Gastroesophageal sphincter (tissue), 4 donors: ENCODE measurements around the gene ZFYVE27. TPM values are rescaled to one million over a fixed set of nuclear protein-coding genes. Genes with fewer than 3 reads are reported as not detected.
"Not testable (repeated sequence)": the region's sequence is repeated elsewhere in the genome, so short reads cannot be mapped to it uniquely, and the experiment has no call there.

Experiments
- ATAC-seq: fragments of 150-250 bp; one replicate; pipeline ENCODE4 v1.9.1; 2016; ENCODE audit warnings: mild to moderate bottlenecking, moderate library complexity
- H3K27ac ChIP-seq, 4 donors: fragments of 200-600 bp; sonication (generic) in 3 of 4; 1 replicate in 3 of 4; 2 replicates in 1 of 4; pipeline ENCODE4 v1.5.1; 2016 to 2019
- H3K27me3 ChIP-seq: fragments of 200-600 bp; sonication (generic); one replicate; pipeline ENCODE4 v1.5.1; 2019
- H3K36me3 ChIP-seq, 2 donors: fragments of 200-600 bp; sonication (generic); one replicate each; pipeline ENCODE4 v1.5.1; 2019; ENCODE audit warnings: control low read depth in 1 of 2
- H3K4me1 ChIP-seq, 3 donors: fragments of 200-600 bp; sonication (generic); 1 replicate in 2 of 3; 2 replicates in 1 of 3; pipeline ENCODE4 v1.5.1; 2016 to 2019; ENCODE audit warnings: control low read depth in 2 of 3
- H3K4me3 ChIP-seq, 2 donors: fragments of 200-600 bp; sonication (generic); one replicate each; pipeline ENCODE4 v1.5.1; 2019; ENCODE audit warnings: mild to moderate bottlenecking in 1 of 2, moderate library complexity in 1 of 2
- H3K9me3 ChIP-seq, 3 donors: fragments of 200-600 bp; sonication (generic); one replicate each; pipeline ENCODE4 v1.5.1; 2017 to 2019; ENCODE audit warnings: control low read depth in 2 of 3
- EP300 ChIP-seq: sonication (generic); formaldehyde crosslinking; IDR thresholded peaks from one replicate; pipeline ENCODE4 v1.6.1; 2017; ENCODE audit warnings: antibody characterized with exemption, mild to moderate bottlenecking
- POLR2A ChIP-seq, 2 donors: fragments of 450-650 bp; IDR thresholded peaks; one replicate each; pipeline ENCODE4 v1.6.1; 2017; ENCODE audit warnings: antibody characterized with exemption in 2 of 2, mild to moderate bottlenecking in 2 of 2, moderate library complexity in 1 of 2
- POLR2AphosphoS5 ChIP-seq: sonication (generic); formaldehyde crosslinking; IDR thresholded peaks from one replicate; pipeline ENCODE4 v1.6.1; 2017; ENCODE audit warnings: antibody characterized with exemption
- WGBS, 2 donors: methylation state at CpG; one replicate each; pipeline ENCODE4 v1.1.5; 2018; ENCODE audit warnings: low coverage in 1 of 2; 5-methylcytosine and 5-hydroxymethylcytosine counted together
- total RNA-seq, 4 donors: library from RNA; depleted of rRNA; stranded (reverse); fragments of >200 nt; gene quantifications; one replicate each; pipeline ENCODE4 v1.1.0, GENCODE V29; 2016
- TF ChIP-seq, protein P1 (sequence below), 4 experiments: fragments of 200-600 bp in 2 of 4; fragments of 450-650 bp in 2 of 4; sonication (generic) in 1 of 4; IDR thresholded peaks; one replicate each; pipeline ENCODE4 v1.5.1; 2017 to 2019; ENCODE audit warnings: antibody characterized with exemption in 4 of 4, mild to moderate bottlenecking in 2 of 4, moderate library complexity in 2 of 4

ZFYVE27 gene, protein sequence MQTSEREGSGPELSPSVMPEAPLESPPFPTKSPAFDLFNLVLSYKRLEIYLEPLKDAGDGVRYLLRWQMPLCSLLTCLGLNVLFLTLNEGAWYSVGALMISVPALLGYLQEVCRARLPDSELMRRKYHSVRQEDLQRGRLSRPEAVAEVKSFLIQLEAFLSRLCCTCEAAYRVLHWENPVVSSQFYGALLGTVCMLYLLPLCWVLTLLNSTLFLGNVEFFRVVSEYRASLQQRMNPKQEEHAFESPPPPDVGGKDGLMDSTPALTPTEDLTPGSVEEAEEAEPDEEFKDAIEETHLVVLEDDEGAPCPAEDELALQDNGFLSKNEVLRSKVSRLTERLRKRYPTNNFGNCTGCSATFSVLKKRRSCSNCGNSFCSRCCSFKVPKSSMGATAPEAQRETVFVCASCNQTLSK
- total RNA-seq, result 10 to 100 TPM in 3 of 4 donors, 1 to 10 TPM in 1; 6.7 to 24.2 (median 19.2) TPM

DNA sequence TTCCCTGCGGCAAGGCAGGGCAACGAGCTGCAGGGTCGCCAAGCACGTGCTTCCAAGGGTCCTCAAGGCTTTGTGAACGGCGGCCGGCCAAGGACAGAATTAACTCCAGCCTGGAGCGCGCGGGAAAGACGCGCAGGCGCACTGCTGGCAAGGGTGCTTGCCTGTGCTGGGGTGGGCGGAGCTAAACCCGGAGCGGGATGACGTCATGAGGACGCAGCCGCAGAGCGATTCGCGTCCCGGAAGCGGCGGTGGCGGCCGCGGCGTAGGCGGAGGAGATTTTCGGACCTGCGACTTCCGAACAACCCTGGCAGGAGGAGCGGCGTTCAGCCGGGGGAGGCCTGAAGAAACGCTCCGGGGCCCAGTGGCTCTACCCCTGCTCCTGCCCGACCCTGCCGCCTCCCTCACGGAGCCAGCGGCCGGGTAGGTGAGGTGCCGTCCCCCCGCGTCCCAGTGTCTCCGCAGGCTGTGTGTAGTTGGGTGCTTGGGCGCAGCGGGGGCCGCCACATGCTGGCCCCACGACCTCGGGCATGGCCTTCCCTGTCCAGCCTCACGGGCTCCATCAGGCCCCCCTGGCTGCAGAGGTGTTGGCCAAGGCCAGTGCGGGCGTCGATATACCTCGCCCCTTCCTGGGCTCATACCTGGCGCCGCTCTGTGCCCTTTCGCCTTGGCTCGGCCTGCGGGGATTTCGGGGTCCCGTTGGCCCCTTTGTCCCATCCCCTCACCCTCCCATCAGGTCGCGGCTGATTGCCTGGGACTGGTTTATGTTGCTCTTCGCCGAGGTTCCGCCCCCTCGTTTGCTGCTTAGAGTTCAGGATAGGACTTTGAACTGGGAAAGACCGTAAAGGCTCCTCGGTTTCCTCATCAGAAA lies at the start of gene ZFYVE27:
Gene ZFYVE27, plus strand, starts transcription at position 227 of the 868 bp plus-strand sequence. CDS start 1,350 bp downstream, outside the sequence.
- WGBS, 2 donors, result 0% methylated on average over 3 of the region's 72 CpGs; no CpG with 5 or more reads in 1 of the 2 donors
- H3K9me3 ChIP-seq, result no peaks in the 10 kb centered on the region
- TF ChIP-seq POLR2A (IDR thresholded peaks at IDR 0.05), result peak; percentile 97 to 98
- peak; percentile 99 for TF ChIP-seq POLR2AphosphoS5
- TF ChIP-seq, protein P1, sequence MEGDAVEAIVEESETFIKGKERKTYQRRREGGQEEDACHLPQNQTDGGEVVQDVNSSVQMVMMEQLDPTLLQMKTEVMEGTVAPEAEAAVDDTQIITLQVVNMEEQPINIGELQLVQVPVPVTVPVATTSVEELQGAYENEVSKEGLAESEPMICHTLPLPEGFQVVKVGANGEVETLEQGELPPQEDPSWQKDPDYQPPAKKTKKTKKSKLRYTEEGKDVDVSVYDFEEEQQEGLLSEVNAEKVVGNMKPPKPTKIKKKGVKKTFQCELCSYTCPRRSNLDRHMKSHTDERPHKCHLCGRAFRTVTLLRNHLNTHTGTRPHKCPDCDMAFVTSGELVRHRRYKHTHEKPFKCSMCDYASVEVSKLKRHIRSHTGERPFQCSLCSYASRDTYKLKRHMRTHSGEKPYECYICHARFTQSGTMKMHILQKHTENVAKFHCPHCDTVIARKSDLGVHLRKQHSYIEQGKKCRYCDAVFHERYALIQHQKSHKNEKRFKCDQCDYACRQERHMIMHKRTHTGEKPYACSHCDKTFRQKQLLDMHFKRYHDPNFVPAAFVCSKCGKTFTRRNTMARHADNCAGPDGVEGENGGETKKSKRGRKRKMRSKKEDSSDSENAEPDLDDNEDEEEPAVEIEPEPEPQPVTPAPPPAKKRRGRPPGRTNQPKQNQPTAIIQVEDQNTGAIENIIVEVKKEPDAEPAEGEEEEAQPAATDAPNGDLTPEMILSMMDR (IDR thresholded peaks at IDR 0.05), result no peak
- H3K4me3 ChIP-seq, result peak within 1 kb of the TSS; percentile 92 to 97
- H3K36me3 ChIP-seq, result peaks cover 0 to 32% of the 10 kb centered on the region in 2 donors
- peak; percentile 96 for ATAC-seq
- no peaks in the 10 kb centered on the region for H3K27me3 ChIP-seq
- peak within 1 kb of the TSS; percentile 78 to 97 (median 94) for H3K27ac ChIP-seq
- peaks cover 7 to 34% (median 11%) of the 10 kb centered on the region in 3 donors for H3K4me1 ChIP-seq

DNA sequence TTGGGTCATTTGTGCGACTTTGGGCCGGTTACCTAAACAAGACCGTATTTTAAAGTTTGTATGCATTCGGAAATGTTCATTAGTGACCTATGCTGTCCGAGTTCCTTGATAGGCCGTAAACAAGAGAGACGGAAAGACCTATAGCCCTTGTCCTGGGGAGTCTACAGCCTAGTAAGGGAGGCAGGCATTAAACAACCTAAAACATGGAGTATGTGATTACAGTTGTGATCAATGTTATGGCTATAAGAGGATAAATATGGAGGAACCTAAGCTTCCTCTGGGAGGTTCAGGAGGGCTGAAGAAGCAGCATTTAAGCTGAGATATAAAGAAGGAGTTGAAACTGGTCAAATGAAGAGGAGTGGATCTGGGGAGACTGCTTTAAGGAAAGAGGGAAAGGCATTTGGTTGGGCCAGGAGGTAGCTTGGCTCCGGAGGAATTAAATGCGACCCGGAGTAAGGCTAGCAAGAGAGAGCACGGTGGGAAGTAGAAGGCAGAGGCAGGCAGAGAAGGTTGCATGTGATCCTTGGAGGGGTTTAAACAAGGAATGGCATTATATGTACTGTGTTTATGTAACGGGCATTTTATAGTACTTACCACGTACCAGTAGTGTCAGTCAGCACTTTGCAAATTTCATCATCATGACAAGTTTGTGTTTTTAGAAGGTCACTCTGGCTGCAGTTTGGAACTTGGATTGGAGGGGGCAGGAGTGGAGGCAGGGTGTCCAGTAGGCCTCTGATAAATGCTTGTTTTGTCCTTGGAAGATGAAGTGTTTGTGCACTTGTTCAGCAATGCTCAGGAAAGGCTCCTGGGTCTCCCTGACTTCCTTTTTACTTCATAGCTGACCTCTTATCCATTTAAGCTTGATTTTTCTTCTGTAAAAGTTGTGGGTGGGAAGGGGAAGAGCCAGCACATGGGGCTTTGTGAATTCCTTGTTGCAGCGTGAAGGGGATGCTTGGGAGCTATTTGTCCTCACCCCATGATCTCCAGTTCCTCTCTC lies 48.8 kb upstream of the ZFYVE27 start:
- peaks cover 6 to 53% (median 24%) of the 10 kb centered on the region in 3 donors for H3K4me1 ChIP-seq
- no peaks in the 10 kb centered on the region for H3K36me3 ChIP-seq
- H3K27me3 ChIP-seq, result no peaks in the 10 kb centered on the region
- TF ChIP-seq, protein P1 (IDR thresholded peaks at IDR 0.05), result peak in 1 of 4 experiments; percentile 13
- TF ChIP-seq EP300 (peak; percentile 67), POLR2A (IDR thresholded peaks at IDR 0.05) (peak in 1 of 2 donors; percentile 26), POLR2AphosphoS5 (peak; percentile 99)
- 11 to 16% methylated on average over 12 to 14 of the region's 14 CpGs for WGBS, 2 donors
- H3K27ac ChIP-seq, result peak overlapping the region; percentile 93 to 97 (median 96)
- H3K9me3 ChIP-seq, result no peaks in the 10 kb centered on the region
- ATAC-seq, result peak; percentile 64
- H3K4me3 ChIP-seq, result peak overlapping the region; percentile 11 to 82

DNA sequence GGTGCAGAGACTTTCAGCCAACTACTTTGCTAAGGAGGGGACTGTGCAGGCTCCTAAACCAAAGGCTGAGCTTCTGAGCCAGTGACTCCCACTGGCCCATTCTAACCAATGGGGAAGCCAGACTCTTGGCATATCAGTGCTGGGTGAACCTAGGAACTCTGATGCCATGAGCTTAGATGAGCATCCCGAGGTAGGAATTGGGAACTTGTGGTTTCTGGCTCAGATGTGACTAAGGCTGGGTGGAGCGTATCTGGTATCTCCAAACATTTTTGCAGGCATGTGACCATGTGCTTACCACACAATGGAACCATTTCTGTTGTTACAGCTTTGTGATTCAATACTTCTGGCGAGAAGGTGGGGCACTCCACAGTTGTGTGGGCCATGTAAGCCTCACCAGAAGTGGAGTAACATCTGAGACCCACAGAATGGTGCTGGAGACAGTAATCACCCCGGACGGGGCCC lies 47.3 kb upstream of the ZFYVE27 start:
- TF ChIP-seq EP300, result no peak
- TF ChIP-seq POLR2AphosphoS5, result no peak
- TF ChIP-seq POLR2A (IDR thresholded peaks at IDR 0.05), result no peak
- TF ChIP-seq, protein P1 (IDR thresholded peaks at IDR 0.05), result no peak
- Histone ChIP-seq H3K4me1 (peaks cover 6 to 38% (median 13%) of the 10 kb centered on the region in 3 donors), H3K36me3 (no peaks in the 10 kb centered on the region), H3K4me3 (no peak overlapping the region), H3K9me3 (peaks cover 0 to 4% (median 0%) of the 10 kb centered on the region in 3 donors), H3K27me3 (no peaks in the 10 kb centered on the region), H3K27ac (peak overlapping the region; percentile 93 to 97 (median 96))
- WGBS, 2 donors, result 74% methylated on average over 3 of the region's 5 CpGs; no CpG with 5 or more reads in 1 of the 2 donors
- peak; percentile 5 for ATAC-seq

DNA sequence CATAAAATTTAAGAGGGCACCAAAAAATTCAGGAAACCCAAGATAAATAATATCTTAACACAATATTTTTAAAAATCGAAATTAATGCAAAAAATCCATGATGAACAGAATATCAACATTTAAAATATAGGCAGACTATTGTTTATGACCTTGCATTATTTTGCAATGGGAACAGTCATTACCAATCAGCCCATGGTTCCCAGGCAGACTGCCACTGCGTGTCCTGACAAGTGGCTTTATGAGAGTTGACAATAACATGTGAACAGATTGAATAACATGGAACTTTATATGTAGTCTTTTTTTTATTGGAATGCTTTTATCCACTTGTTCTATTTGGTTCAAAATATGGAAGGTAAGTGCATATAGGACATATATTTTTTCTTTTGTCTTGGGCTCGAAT lies 46.8 kb upstream of the ZFYVE27 start:
- no peaks in the 10 kb centered on the region for H3K36me3 ChIP-seq
- 96 to 98% methylated on average over 3 of the region's 3 CpGs for WGBS, 2 donors
- no peak overlapping the region for H3K4me3 ChIP-seq
- no peaks in the 10 kb centered on the region for H3K27me3 ChIP-seq
- peaks cover 0 to 4% (median 0%) of the 10 kb centered on the region in 3 donors for H3K9me3 ChIP-seq
- TF ChIP-seq POLR2A (IDR thresholded peaks at IDR 0.05) (no peak), POLR2AphosphoS5 (no peak), EP300 (no peak)
- ATAC-seq, result no peak
- peaks cover 6 to 32% (median 13%) of the 10 kb centered on the region in 3 donors for H3K4me1 ChIP-seq
- H3K27ac ChIP-seq, result peak overlapping the region in 3 of 4 donors; percentile 93 to 97 (median 94)

DNA sequence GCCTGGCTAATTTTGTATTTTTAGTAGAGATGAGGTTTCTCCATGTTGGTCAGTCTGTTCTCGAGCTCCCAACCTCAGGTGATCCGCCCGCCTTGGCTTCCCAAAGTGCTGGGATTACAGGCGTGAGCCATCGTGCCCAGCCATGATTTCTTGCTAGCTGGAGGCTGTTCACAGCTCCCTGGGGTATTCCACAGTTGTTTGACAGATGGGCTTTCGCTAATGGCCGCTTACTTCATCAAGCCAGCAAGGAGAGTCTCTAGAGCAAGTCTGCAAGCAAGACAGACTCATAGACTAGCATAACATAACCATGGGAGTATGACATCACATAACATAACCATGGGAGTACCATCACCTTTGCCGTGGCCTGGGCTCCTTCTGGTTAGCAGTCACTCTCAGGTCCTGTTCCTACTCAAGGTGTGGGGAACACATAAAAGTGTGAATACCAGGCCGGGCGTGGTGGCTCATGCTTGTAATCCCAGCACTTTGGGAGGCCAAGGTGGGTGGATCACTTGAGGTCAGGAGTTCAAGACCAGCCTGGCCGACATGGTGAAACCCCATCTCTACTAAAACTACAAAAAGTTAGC lies 38.8 kb upstream of the ZFYVE27 start:
- H3K9me3 ChIP-seq, H3K27ac ChIP-seq, H3K4me3 ChIP-seq, H3K36me3 ChIP-seq, H3K27me3 ChIP-seq, ATAC-seq: not testable (repeated sequence)
- WGBS, 2 donors, result 81% methylated on average over 6 of the region's 11 CpGs; no CpG with 5 or more reads in 1 of the 2 donors
- H3K4me1 ChIP-seq, result peaks cover 0 to 11% (median 0%) of the 10 kb centered on the region in 3 donors
